Measurements from ENCODE around the gene CDH20.

Gene CDH20

DNA sequence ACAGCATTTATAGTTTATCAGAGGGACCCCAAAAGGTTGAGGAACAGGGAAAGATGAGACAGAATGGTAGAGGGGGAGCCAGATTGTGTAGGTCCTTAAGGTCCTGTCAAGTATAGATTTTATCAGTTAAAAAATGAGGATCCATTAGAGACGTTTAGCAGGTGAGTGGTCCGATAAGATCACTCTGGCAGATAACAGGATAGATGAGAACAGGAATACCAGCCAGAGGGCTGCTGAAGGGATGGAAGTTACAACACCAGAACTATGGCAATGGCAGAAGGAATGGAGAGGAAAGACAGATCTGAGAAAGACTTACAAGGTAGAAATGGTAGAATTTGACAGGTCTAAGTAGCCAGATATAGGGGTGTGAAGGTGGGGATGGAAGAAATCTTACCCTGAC, 141.7 kb downstream of the CDH20 start:
- Mint-ChIP-seq H3K4me1 (no peaks in the 10 kb centered on the region), H3K27me3 (no peaks in the 10 kb centered on the region), H3K27ac (no peak overlapping the region), H3K4me3 (no peak overlapping the region), H3K36me3 (no peaks in the 10 kb centered on the region), H3K9me3 (no peaks in the 10 kb centered on the region)
- CTCF ChIA-PET, result no interaction called here
- DNase-seq, result no peak

- H3K36me3 Mint-ChIP-seq, result no peaks in the 10 kb centered on the region
These were observed 142.7 kb downstream of the CDH20 start for GRCh38 chr18:61475931-61476330.

GRCh38 chr18:61489334-61489733, 156.1 kb downstream of the CDH20 start:
- Mint-ChIP-seq H3K27ac (no peak overlapping the region), H3K4me3 (no peak overlapping the region), H3K9me3 (no peaks in the 10 kb centered on the region), H3K4me1 (no peaks in the 10 kb centered on the region), H3K36me3 (no peaks in the 10 kb centered on the region), H3K27me3 (no peaks in the 10 kb centered on the region)
- no peak for DNase-seq
- CTCF ChIA-PET, result interaction anchor here (1.2 kb wide), 1 partner anchor 14 kb away, joined by 5 read pairs; no protein-coding TSS in a partner anchor

More at GRCh38 chr18:61475931-61476330, 142.7 kb downstream of the CDH20 start:
- no peak for DNase-seq
- Mint-ChIP-seq H3K27me3 (no peaks in the 10 kb centered on the region), H3K9me3 (no peaks in the 10 kb centered on the region), H3K27ac (no peak overlapping the region), H3K4me3 (no peak overlapping the region), H3K4me1 (no peaks in the 10 kb centered on the region)
- CTCF ChIA-PET, result no interaction called here

DNA sequence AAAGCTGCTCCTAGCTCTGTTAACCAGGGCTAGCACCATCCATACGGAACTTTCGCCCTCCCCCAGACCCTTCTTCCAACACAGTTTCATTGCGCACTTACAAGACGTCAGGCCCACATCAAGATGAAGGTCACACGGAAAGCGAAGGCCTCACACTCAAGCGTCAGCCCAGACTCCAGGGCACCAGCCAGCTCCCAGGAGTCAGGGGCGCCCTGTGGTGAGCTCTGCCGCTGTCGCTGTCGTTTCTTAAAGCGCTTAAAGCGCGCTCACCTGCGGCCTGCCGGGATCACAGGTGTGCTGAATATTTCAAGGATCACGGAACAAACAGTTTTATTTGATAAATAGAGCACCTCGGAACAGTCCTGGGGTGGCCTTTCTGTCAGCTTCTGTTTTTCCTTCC, 163.1 kb downstream of the CDH20 start:
- no peak for DNase-seq
- no peaks in the 10 kb centered on the region for H3K9me3 Mint-ChIP-seq
- no peaks in the 10 kb centered on the region for H3K27me3 Mint-ChIP-seq
- no peaks in the 10 kb centered on the region for H3K36me3 Mint-ChIP-seq
- no peaks in the 10 kb centered on the region for H3K4me1 Mint-ChIP-seq
- no peak overlapping the region for H3K27ac Mint-ChIP-seq
- CTCF ChIA-PET, result no interaction called here
- no peak overlapping the region for H3K4me3 Mint-ChIP-seq

- Mint-ChIP-seq H3K27ac (no peak overlapping the region), H3K4me3 (no peak overlapping the region), H3K9me3 (no peaks in the 10 kb centered on the region), H3K4me1 (no peaks in the 10 kb centered on the region), H3K27me3 (no peaks in the 10 kb centered on the region), H3K36me3 (no peaks in the 10 kb centered on the region)
- DNase-seq, result no peak
- CTCF ChIA-PET, result no interaction called here
These were observed 164.2 kb downstream of the CDH20 start for GRCh38 chr18:61497422-61497821.

DNA sequence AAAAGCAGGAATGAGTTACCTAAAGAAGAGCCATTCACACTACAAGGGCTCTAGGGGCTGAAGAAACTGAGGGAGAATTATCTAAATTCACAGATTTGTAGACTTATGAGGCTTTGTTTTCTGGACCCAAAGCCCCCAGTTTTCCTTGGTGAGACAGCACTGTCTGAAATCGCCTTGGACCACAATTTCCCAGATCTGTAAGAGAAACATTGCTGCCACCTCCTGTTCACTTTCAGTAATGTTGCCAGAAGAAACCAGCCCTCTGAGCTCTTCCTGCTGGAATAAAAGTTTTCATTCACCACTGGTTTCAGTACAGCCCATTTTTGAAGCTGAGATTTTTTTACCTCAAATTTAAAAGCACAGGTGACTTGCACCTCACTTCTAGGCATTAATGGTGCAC, 169.2 kb downstream of the CDH20 start:
- no peak for DNase-seq
- Mint-ChIP-seq H3K4me3 (no peak overlapping the region), H3K4me1 (no peaks in the 10 kb centered on the region), H3K9me3 (no peaks in the 10 kb centered on the region), H3K27me3 (no peaks in the 10 kb centered on the region), H3K27ac (no peak overlapping the region), H3K36me3 (no peaks in the 10 kb centered on the region)
- CTCF ChIA-PET, result interaction anchor here (0.7 to 2.0 kb wide), 7 partner anchors 15 to 1514 kb away, joined by 3 to 17 read pairs (median 4); no protein-coding TSS in a partner anchor

- H3K27ac Mint-ChIP-seq, result no peak overlapping the region
- CTCF ChIA-PET, result interaction anchor here (0.9 to 2.0 kb wide), 3 partner anchors 14 to 182 kb away, joined by 5 to 17 read pairs (median 5); no protein-coding TSS in a partner anchor
- no peaks in the 10 kb centered on the region for H3K36me3 Mint-ChIP-seq
- no peaks in the 10 kb centered on the region for H3K9me3 Mint-ChIP-seq
- H3K4me3 Mint-ChIP-seq, result no peak overlapping the region
- no peaks in the 10 kb centered on the region for H3K4me1 Mint-ChIP-seq
- no peaks in the 10 kb centered on the region for H3K27me3 Mint-ChIP-seq
- DNase-seq, result no peak
These were observed 170.5 kb downstream of the CDH20 start for GRCh38 chr18:61503688-61504087.

- CTCF ChIA-PET, result no interaction called here
- no peak for DNase-seq
- H3K36me3 Mint-ChIP-seq, result no peaks in the 10 kb centered on the region
- H3K4me1 Mint-ChIP-seq, result no peaks in the 10 kb centered on the region
- H3K27ac Mint-ChIP-seq, result no peak overlapping the region
- no peaks in the 10 kb centered on the region for H3K27me3 Mint-ChIP-seq
- no peaks in the 10 kb centered on the region for H3K9me3 Mint-ChIP-seq
- no peak overlapping the region for H3K4me3 Mint-ChIP-seq
These were observed 195.7 kb downstream of the CDH20 start for GRCh38 chr18:61528961-61529360.

- Mint-ChIP-seq H3K27me3 (no peaks in the 10 kb centered on the region), H3K4me3 (no peak overlapping the region), H3K9me3 (no peaks in the 10 kb centered on the region), H3K36me3 (no peaks in the 10 kb centered on the region), H3K4me1 (no peaks in the 10 kb centered on the region), H3K27ac (no peak overlapping the region)
- DNase-seq, result no peak
- CTCF ChIA-PET, result no interaction called here
These were observed 197.5 kb downstream of the CDH20 start for GRCh38 chr18:61530681-61531080.

GRCh38 chr18:61531182-61531581, 198.0 kb downstream of the CDH20 start:
- no peaks in the 10 kb centered on the region for H3K9me3 Mint-ChIP-seq
- CTCF ChIA-PET, result no interaction called here
- DNase-seq, result no peak
- H3K36me3 Mint-ChIP-seq, result no peaks in the 10 kb centered on the region
- H3K4me3 Mint-ChIP-seq, result no peak overlapping the region
- H3K27me3 Mint-ChIP-seq, result no peaks in the 10 kb centered on the region
- H3K4me1 Mint-ChIP-seq, result no peaks in the 10 kb centered on the region
- no peak overlapping the region for H3K27ac Mint-ChIP-seq

DNA sequence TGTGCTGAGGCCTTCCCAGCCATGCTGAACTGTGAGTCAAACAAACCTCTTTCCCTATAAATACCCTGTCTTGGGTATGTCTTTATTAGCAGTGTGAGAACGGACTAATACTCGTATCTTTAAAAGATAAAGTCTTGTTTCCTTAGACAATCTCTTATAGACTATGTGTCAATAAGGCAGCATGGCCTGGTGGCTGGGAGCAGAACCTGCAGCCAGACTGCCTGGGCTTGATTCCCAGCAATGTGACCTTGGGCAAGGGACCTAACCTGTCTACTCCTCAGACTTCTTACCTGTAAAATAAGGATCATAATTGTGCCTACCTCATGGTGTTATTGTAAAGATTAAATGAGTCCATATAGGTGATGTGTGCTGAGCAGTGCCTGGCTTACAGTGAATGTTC, 198.7 kb downstream of the CDH20 start:
- no peaks in the 10 kb centered on the region for H3K4me1 Mint-ChIP-seq
- H3K27ac Mint-ChIP-seq, result no peak overlapping the region
- no peaks in the 10 kb centered on the region for H3K9me3 Mint-ChIP-seq
- no peaks in the 10 kb centered on the region for H3K27me3 Mint-ChIP-seq
- no peak for DNase-seq
- no peak overlapping the region for H3K4me3 Mint-ChIP-seq
- H3K36me3 Mint-ChIP-seq, result no peaks in the 10 kb centered on the region
- CTCF ChIA-PET, result no interaction called here

GRCh38 chr18:61535401-61535800, 202.2 kb downstream of the CDH20 start:
- Mint-ChIP-seq H3K9me3 (no peaks in the 10 kb centered on the region), H3K27me3 (no peaks in the 10 kb centered on the region)
- CTCF ChIA-PET, result no interaction called here

GRCh38 chr18:61541673-61542072, 208.4 kb downstream of the CDH20 start:
- no peak overlapping the region for H3K27ac Mint-ChIP-seq
- H3K36me3 Mint-ChIP-seq, result no peaks in the 10 kb centered on the region
- H3K4me3 Mint-ChIP-seq, result no peak overlapping the region
- H3K27me3 Mint-ChIP-seq, result no peaks in the 10 kb centered on the region
- no peak for DNase-seq
- H3K9me3 Mint-ChIP-seq, result no peaks in the 10 kb centered on the region
- no peaks in the 10 kb centered on the region for H3K4me1 Mint-ChIP-seq
- CTCF ChIA-PET, result no interaction called here

More at GRCh38 chr18:61535401-61535800, 202.2 kb downstream of the CDH20 start:
- Mint-ChIP-seq H3K36me3 (no peaks in the 10 kb centered on the region), H3K27ac (no peak overlapping the region), H3K4me1 (no peaks in the 10 kb centered on the region), H3K4me3 (no peak overlapping the region)
- DNase-seq, result no peak

DNA sequence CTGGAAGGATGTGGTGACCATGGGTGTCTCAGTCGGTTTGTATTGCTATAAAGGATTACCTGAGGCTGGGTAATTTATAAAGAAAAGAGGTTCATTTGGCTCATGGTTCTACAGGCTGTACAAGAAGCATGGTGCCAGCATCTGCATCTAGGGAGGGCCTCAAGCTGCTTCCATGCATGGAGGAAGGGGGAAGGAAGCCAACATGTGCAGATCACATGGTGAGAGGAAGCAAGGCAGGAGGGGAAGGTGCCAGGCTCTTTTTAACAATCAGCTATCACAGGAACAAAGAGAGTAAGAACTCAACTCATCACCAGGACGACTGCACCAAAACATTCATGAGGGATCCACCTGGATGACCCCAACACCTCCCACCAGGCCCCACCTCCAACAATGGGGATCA, 209.4 kb downstream of the CDH20 start:
- Mint-ChIP-seq H3K36me3 (no peaks in the 10 kb centered on the region), H3K27me3 (no peaks in the 10 kb centered on the region), H3K4me3 (no peak overlapping the region), H3K4me1 (no peaks in the 10 kb centered on the region), H3K9me3 (no peaks in the 10 kb centered on the region), H3K27ac (no peak overlapping the region)
- CTCF ChIA-PET, result no interaction called here
- no peak for DNase-seq

DNA sequence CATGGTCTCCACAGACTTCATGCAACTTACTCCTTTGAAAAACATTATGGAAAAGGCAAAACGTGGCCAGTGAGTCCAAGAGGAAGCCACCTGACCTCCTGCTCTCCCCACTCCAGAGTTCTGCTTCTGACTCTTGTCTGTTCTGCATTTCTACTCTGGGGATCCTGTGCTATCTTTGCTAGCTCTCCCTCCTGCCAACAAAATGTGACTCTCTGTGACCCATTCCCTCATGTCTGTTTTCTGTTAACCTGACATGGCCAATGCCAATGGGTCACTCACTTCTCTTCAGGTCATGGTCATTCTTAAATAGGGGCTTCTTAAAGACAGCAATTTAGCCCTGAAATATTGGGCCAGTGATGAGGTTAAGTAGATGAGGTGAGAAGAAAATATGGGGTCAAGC, 210.3 kb downstream of the CDH20 start:
- H3K4me1 Mint-ChIP-seq, result no peaks in the 10 kb centered on the region
- no peaks in the 10 kb centered on the region for H3K9me3 Mint-ChIP-seq
- H3K27me3 Mint-ChIP-seq, result no peaks in the 10 kb centered on the region
- no peak overlapping the region for H3K4me3 Mint-ChIP-seq
- no peak for DNase-seq
- CTCF ChIA-PET, result no interaction called here
- no peak overlapping the region for H3K27ac Mint-ChIP-seq
- H3K36me3 Mint-ChIP-seq, result no peaks in the 10 kb centered on the region

DNA sequence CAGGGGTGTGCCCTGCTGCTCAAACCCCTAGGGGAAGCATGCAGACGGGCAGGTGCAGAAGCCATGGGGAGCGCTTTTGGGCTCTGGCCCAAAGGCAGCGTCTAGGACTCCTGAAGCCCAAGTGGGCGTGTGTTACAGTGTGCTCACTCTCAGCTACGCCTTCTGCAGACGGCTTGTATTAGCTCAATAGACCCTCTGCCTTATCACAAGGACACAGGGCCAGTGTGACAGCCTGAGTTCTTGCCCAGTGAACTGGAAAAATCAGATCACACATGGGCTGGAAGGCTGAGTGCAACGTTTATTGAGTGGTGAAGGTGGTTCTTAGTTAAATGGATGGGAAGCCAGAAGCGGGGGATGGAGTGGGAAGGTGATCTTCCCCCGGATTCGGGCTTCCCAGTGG, 210.9 kb downstream of the CDH20 start:
- H3K36me3 Mint-ChIP-seq, result no peaks in the 10 kb centered on the region
- no peaks in the 10 kb centered on the region for H3K4me1 Mint-ChIP-seq
- H3K27ac Mint-ChIP-seq, result no peak overlapping the region
- no peaks in the 10 kb centered on the region for H3K9me3 Mint-ChIP-seq
- DNase-seq, result no peak
- no peak overlapping the region for H3K4me3 Mint-ChIP-seq
- CTCF ChIA-PET, result no interaction called here
- H3K27me3 Mint-ChIP-seq, result no peaks in the 10 kb centered on the region
